ENCODE data around the gene SMG9.
"Not testable (repeated sequence)": the region's sequence is repeated elsewhere in the genome, so short reads cannot be mapped to it uniquely, and the experiment has no call there.

Gene SMG9

GRCh38 chr19:43690890-43691289 is 63.9 kb downstream of the SMG9 start:
- no peak for DNase-seq (ENCODE audit: low read depth)

GRCh38 chr19:43690444-43690843 is 64.3 kb downstream of the SMG9 start:
- DNase-seq (ENCODE audit: low read depth), result no peak

- no peak for DNase-seq (ENCODE audit: low read depth)
Measured at GRCh38 chr19:43688059-43688701, 66.6 kb downstream of the SMG9 start.

- no peak for DNase-seq (ENCODE audit: low read depth)
Measured at GRCh38 chr19:43687660-43687997, 67.1 kb downstream of the SMG9 start.

GRCh38 chr19:43684326-43684725 is 70.4 kb downstream of the SMG9 start:
- no peak for DNase-seq (ENCODE audit: low read depth)

- no peak for DNase-seq (ENCODE audit: low read depth)
Measured at GRCh38 chr19:43683905-43684304, 70.9 kb downstream of the SMG9 start.

GRCh38 chr19:43682824-43683661 is 71.7 kb downstream of the SMG9 start:
- no peak for DNase-seq (ENCODE audit: low read depth)

- not testable (repeated sequence) for DNase-seq (ENCODE audit: low read depth)
Measured at GRCh38 chr19:43682269-43682668, 72.5 kb downstream of the SMG9 start.

GRCh38 chr19:43681821-43682220 is 72.9 kb downstream of the SMG9 start:
- DNase-seq (ENCODE audit: low read depth), result no peak

GRCh38 chr19:43678512-43679261 is 76.1 kb downstream of the SMG9 start:
- no peak for DNase-seq (ENCODE audit: low read depth)

Measured in GM04504 (cell line).